ENCODE results near the gene NDE1.

DNA sequence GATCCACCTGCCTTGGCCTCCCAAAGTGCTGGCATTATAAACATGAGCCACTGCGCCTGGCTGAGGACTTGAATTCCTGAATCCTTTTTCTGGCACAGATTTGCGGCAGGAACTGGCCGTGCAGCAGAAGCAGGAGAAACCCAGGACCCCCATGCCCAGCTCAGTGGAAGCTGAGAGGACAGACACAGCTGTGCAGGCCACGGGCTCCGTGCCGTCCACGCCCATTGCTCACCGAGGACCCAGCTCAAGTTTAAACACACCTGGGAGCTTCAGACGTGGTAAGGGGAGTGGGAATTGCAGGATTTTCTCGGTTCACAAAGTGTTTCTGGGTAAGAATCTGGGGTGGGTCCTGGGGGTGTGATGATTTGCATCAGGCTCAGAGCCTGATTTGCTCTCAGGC lies 41.0 kb downstream of the NDE1 start:
- TF ChIP-seq SMC3 (IDR thresholded peaks at IDR 0.05) = no peak
- TF ChIP-seq ELK1 (IDR thresholded peaks at IDR 0.05; ENCODE audit: low read depth, low read length) = no peak
- TF ChIP-seq MAX (IDR thresholded peaks at IDR 0.05) = no peak
- TF ChIP-seq, protein P1, sequence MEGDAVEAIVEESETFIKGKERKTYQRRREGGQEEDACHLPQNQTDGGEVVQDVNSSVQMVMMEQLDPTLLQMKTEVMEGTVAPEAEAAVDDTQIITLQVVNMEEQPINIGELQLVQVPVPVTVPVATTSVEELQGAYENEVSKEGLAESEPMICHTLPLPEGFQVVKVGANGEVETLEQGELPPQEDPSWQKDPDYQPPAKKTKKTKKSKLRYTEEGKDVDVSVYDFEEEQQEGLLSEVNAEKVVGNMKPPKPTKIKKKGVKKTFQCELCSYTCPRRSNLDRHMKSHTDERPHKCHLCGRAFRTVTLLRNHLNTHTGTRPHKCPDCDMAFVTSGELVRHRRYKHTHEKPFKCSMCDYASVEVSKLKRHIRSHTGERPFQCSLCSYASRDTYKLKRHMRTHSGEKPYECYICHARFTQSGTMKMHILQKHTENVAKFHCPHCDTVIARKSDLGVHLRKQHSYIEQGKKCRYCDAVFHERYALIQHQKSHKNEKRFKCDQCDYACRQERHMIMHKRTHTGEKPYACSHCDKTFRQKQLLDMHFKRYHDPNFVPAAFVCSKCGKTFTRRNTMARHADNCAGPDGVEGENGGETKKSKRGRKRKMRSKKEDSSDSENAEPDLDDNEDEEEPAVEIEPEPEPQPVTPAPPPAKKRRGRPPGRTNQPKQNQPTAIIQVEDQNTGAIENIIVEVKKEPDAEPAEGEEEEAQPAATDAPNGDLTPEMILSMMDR (IDR thresholded peaks at IDR 0.05) = no peak
- no peak for TF ChIP-seq PBX3 (IDR thresholded peaks at IDR 0.05)
- no peak for TF ChIP-seq RARB (CRISPR knock-in tag; IDR thresholded peaks at IDR 0.05)
- TF ChIP-seq KDM1A (IDR thresholded peaks at IDR 0.05; ENCODE audit: low read depth) = no peak
- no peak for TF ChIP-seq NR3C1 (IDR thresholded peaks at IDR 0.05)
- TF ChIP-seq POLR2A (IDR thresholded peaks at IDR 0.05; ENCODE audit: low read length) = no peak
- no peak for TF ChIP-seq USF2 (IDR thresholded peaks at IDR 0.05)
- TF ChIP-seq, protein P2, sequence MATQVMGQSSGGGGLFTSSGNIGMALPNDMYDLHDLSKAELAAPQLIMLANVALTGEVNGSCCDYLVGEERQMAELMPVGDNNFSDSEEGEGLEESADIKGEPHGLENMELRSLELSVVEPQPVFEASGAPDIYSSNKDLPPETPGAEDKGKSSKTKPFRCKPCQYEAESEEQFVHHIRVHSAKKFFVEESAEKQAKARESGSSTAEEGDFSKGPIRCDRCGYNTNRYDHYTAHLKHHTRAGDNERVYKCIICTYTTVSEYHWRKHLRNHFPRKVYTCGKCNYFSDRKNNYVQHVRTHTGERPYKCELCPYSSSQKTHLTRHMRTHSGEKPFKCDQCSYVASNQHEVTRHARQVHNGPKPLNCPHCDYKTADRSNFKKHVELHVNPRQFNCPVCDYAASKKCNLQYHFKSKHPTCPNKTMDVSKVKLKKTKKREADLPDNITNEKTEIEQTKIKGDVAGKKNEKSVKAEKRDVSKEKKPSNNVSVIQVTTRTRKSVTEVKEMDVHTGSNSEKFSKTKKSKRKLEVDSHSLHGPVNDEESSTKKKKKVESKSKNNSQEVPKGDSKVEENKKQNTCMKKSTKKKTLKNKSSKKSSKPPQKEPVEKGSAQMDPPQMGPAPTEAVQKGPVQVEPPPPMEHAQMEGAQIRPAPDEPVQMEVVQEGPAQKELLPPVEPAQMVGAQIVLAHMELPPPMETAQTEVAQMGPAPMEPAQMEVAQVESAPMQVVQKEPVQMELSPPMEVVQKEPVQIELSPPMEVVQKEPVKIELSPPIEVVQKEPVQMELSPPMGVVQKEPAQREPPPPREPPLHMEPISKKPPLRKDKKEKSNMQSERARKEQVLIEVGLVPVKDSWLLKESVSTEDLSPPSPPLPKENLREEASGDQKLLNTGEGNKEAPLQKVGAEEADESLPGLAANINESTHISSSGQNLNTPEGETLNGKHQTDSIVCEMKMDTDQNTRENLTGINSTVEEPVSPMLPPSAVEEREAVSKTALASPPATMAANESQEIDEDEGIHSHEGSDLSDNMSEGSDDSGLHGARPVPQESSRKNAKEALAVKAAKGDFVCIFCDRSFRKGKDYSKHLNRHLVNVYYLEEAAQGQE (IDR thresholded peaks at IDR 0.05) = no peak
- TF ChIP-seq EP300 (IDR thresholded peaks at IDR 0.05) = no peak
- no peak for TF ChIP-seq HOXB5 (CRISPR knock-in tag; IDR thresholded peaks at IDR 0.05)
- TF ChIP-seq FOSL2 (IDR thresholded peaks at IDR 0.05) = no peak
- no peak for TF ChIP-seq FOSL2 (CRISPR knock-in tag; IDR thresholded peaks at IDR 0.05)

Measured in A549 (cell line).